GM12878 (cell line): ENCODE data around the gene PRG2.

Source experiments
- CHD1 ChIP-seq: IDR thresholded peaks from 2 replicates; pipeline ENCODE4 v1.6.1; 2012; ENCODE audit warnings: low read depth, low read length, improper control_type of control experiment
- POLR2AphosphoS5 ChIP-seq: IDR thresholded peaks from 2 replicates; pipeline ENCODE4 v1.6.1; 2011; ENCODE audit warnings: mild to moderate bottlenecking, low read length, inconsistent platforms
- RCOR1 ChIP-seq: conservative IDR thresholded peaks from 2 replicates; pipeline ENCODE4 v1.6.1; 2012; ENCODE audit warnings: low read depth, low read length, improper control_type of control experiment
- USF2 ChIP-seq: IDR thresholded peaks from 2 replicates; pipeline ENCODE4 v1.6.1; 2011; ENCODE audit warnings: low read depth, low read length, improper control_type of control experiment, borderline replicate concordance
- TF ChIP-seq, protein P1 (sequence below): IDR thresholded peaks from 2 replicates; pipeline ENCODE4 v1.6.1; 2012; ENCODE audit warnings: mild to moderate bottlenecking, low read depth, low read length

GRCh38 chr11:57406337-57406904 lies 16.0 kb upstream of the PRG2 start:
- no peak for TF ChIP-seq POLR2AphosphoS5
- TF ChIP-seq, protein P1, sequence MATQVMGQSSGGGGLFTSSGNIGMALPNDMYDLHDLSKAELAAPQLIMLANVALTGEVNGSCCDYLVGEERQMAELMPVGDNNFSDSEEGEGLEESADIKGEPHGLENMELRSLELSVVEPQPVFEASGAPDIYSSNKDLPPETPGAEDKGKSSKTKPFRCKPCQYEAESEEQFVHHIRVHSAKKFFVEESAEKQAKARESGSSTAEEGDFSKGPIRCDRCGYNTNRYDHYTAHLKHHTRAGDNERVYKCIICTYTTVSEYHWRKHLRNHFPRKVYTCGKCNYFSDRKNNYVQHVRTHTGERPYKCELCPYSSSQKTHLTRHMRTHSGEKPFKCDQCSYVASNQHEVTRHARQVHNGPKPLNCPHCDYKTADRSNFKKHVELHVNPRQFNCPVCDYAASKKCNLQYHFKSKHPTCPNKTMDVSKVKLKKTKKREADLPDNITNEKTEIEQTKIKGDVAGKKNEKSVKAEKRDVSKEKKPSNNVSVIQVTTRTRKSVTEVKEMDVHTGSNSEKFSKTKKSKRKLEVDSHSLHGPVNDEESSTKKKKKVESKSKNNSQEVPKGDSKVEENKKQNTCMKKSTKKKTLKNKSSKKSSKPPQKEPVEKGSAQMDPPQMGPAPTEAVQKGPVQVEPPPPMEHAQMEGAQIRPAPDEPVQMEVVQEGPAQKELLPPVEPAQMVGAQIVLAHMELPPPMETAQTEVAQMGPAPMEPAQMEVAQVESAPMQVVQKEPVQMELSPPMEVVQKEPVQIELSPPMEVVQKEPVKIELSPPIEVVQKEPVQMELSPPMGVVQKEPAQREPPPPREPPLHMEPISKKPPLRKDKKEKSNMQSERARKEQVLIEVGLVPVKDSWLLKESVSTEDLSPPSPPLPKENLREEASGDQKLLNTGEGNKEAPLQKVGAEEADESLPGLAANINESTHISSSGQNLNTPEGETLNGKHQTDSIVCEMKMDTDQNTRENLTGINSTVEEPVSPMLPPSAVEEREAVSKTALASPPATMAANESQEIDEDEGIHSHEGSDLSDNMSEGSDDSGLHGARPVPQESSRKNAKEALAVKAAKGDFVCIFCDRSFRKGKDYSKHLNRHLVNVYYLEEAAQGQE, result no peak
- no peak for TF ChIP-seq CHD1
- no peak for TF ChIP-seq USF2
- no peak for TF ChIP-seq RCOR1
